Mammary epithelial cell (primary cell): ENCODE measurements around the gene ACYP2.

Source experiments
- CTCF ChIP-seq, 2 donors: IDR thresholded peaks in 1 of 2; conservative IDR thresholded peaks in 1 of 2; 2 replicates each; pipeline ENCODE4 v1.5.1; 2011 to 2012; ENCODE audit warnings: inconsistent platforms in 2 of 2, low read length in 2 of 2, mild to moderate bottlenecking in 2 of 2, control low read depth in 1 of 2, low read depth in 1 of 2; ENCODE audit not compliant: insufficient read depth in 1 of 2; ENCODE audit errors: extremely low read depth in 1 of 2
- EZH2 ChIP-seq: IDR thresholded peaks from 2 replicates; pipeline ENCODE4 v1.6.1; 2012; ENCODE audit warnings: low read length, inconsistent platforms, borderline replicate concordance

GRCh38 chr2:54122939-54123338, 7.5 kb downstream of the ACYP2 start:
- TF ChIP-seq CTCF (conservative IDR thresholded peaks at IDR 0.05 in 1 of 2, IDR thresholded peaks at IDR 0.05 in 1 of 2; ENCODE audit: extremely low read depth in 1 of 2, insufficient read depth in 1 of 2, low read depth in 1 of 2, low read length in 2 of 2) (no peak), EZH2 (no peak)
